Measurements from ENCODE around the gene PDP2.
A peak's percentile ranks its signal among the peaks of the same experiment; 100 is the strongest.

DNA sequence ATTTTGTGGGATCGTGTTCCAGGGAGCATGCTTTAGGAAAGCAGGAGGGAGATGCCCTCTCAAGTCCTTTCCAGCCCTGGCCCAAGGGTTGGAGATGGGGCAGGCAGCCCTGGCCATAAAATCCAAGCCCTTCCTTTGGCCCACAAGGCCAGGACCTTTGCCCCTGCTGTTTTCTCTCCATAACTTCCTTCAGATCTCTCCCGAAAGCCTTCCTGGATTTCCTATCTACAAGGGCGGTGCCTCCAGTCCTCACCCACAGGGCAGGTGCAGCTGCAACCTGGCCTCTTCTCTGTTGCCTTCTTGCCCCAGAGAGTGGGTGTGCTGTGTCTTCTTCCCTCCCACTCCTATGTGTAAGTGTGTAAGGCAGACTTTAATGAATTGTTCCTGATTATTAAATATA lies 8.5 kb upstream of the PDP2 start:
- TF ChIP-seq CTCF (IDR thresholded peaks at IDR 0.05) (no peak), POLR2A (IDR thresholded peaks at IDR 0.05) (peak; percentile 48), EP300 (IDR thresholded peaks at IDR 0.05; ENCODE audit: low read depth) (no peak), POLR2AphosphoS5 (IDR thresholded peaks at IDR 0.05) (peak in 2 of 3 donors; percentile 57 to 65)

Data from transverse colon (tissue), 4 donors.